Mucosa of descending colon (tissue), 3 donors: ENCODE data around the gene ZNF546. TPM values are rescaled to one million over a fixed set of nuclear protein-coding genes. Genes with fewer than 3 reads are reported as not detected.
A peak's percentile ranks its signal among the peaks of the same experiment; 100 is the strongest.

Experiments used
- ATAC-seq: fragments of 200-7000 bp; cut with Tn5 transposase; one replicate; pipeline ENCODE4 v1.9.1; 2020; ENCODE audit warnings: mild to moderate bottlenecking, moderate library complexity
- DNase-seq, 3 donors: peaks; one replicate each; pipeline ENCODE4 v3.0.0-alpha.2; 2020
- H3K36me3 ChIP-seq: fragments of 200-600 bp; one replicate; pipeline ENCODE4 v1.8.0; 2021; ENCODE audit warnings: low read depth, mild to moderate bottlenecking
- H3K4me1 ChIP-seq: fragments of 200-600 bp; one replicate; pipeline ENCODE4 v1.8.0; 2021; ENCODE audit warnings: low read depth, mild to moderate bottlenecking
- H3K4me3 ChIP-seq: fragments of 200-600 bp; one replicate; pipeline ENCODE4 v1.8.0; 2021; ENCODE audit warnings: mild to moderate bottlenecking
- H3K9me3 ChIP-seq: fragments of 200-600 bp; one replicate; pipeline ENCODE4 v1.8.0; 2021; ENCODE audit warnings: mild to moderate bottlenecking
- intact Hi-C, 2 donors: fragments of 100-400 bp; cut with DNase I in 1 of 2; cut with micrococcal nuclease in 1 of 2; formaldehyde crosslinking; loops; one replicate each; pipeline versions ENCODE4 v1.11.0 to v1.11.1; 2022; cut with DNase I, micrococcal nuclease
- total RNA-seq, 3 donors: library from RNA; stranded (reverse); fragmentation: NEBNext Ultra II Directional in 2 of 3; extraction: Animal tissue kit (Norgen Biotek cat#: 25700) in 2 of 3; gene quantifications; one replicate each; pipeline versions ENCODE4 v1.2.1 to v1.2.4, GENCODE V29; 2021 to 2023
- TF ChIP-seq, protein P1 (sequence below): fragments of 200-600 bp; IDR thresholded peaks from one replicate; pipeline ENCODE4 v1.8.0; 2022; ENCODE audit warnings: antibody characterized with exemption, mild to moderate bottlenecking
- donor health status: DM: no; HTN: no; CAD: no; lungs with moderate emphysema.
- donor health status: DM: no; HTN: no; CAD: no.
- donor health status: DM: no; HTN: yes; CAD: no.

The ZNF546 gene
- total RNA-seq, 3 donors from 2014 or later = 2.3 to 10.2 (median 2.9) TPM

DNA sequence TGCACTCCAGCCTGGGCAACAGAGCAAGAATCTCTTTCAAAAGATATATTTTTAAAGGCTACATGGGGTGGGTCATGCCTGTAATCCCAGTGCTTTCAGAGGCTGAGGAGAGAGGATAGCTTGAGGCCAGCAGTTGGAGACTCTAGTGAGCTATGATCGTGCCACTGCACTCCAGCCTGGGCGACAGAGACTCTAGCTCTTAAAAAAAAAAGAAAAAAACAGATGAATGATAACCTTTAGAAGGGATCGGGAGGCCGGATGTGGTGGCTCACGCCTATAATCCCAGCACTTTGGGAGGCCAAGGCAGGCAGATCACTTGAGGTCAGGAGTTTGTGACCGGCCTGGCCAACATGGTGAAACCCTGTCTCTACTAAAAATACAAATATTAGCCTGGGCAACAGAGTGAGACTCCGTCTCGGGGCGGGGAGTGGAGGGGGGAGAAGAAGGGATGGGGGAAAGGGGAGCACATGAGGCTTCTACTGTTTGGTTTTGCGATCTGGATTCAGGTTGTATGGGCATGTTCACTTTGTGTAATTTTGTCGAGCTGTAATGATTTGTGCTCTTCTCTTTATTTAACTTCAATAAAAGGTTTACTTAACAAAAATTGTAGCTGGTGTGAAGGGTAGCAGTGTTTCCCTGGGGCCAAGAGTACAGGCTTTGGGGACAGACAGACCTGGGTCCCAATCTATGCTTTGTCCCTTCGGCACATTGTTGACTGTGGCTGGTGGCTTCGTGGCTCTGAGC, 27.0 kb upstream of the ZNF546 start:
- ATAC-seq (no peak), DNase-seq (no peak)
- intact Hi-C loops = no loop called here
- Histone ChIP-seq H3K9me3 (no peaks in the 10 kb centered on the region), H3K4me1 (peaks cover 6% of the 10 kb centered on the region), H3K36me3 (peaks cover 11% of the 10 kb centered on the region), H3K4me3 (no peak overlapping the region)
- TF ChIP-seq, protein P1, sequence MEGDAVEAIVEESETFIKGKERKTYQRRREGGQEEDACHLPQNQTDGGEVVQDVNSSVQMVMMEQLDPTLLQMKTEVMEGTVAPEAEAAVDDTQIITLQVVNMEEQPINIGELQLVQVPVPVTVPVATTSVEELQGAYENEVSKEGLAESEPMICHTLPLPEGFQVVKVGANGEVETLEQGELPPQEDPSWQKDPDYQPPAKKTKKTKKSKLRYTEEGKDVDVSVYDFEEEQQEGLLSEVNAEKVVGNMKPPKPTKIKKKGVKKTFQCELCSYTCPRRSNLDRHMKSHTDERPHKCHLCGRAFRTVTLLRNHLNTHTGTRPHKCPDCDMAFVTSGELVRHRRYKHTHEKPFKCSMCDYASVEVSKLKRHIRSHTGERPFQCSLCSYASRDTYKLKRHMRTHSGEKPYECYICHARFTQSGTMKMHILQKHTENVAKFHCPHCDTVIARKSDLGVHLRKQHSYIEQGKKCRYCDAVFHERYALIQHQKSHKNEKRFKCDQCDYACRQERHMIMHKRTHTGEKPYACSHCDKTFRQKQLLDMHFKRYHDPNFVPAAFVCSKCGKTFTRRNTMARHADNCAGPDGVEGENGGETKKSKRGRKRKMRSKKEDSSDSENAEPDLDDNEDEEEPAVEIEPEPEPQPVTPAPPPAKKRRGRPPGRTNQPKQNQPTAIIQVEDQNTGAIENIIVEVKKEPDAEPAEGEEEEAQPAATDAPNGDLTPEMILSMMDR = no peak

DNA sequence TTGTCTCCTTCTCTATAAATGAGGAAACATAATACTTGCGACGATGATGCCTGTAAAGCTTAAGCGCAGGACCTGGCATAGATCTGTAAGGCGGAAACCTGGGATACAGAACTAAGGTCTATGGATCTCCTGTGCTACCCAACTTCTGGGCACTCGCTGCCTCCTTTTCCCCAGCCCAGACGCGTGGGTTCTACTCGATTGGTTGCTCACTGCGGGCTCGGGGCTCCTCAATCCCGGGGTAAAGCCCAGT, 26.5 kb upstream of the ZNF546 start:
- TF ChIP-seq, protein P1 = no peak
- Histone ChIP-seq H3K9me3 (no peaks in the 10 kb centered on the region), H3K4me1 (peaks cover 6% of the 10 kb centered on the region), H3K4me3 (peak overlapping the region; percentile 52), H3K36me3 (peaks cover 15% of the 10 kb centered on the region)
- intact Hi-C loops = no loop called here
- ATAC-seq (peak; percentile 49), DNase-seq (no peak)

DNA sequence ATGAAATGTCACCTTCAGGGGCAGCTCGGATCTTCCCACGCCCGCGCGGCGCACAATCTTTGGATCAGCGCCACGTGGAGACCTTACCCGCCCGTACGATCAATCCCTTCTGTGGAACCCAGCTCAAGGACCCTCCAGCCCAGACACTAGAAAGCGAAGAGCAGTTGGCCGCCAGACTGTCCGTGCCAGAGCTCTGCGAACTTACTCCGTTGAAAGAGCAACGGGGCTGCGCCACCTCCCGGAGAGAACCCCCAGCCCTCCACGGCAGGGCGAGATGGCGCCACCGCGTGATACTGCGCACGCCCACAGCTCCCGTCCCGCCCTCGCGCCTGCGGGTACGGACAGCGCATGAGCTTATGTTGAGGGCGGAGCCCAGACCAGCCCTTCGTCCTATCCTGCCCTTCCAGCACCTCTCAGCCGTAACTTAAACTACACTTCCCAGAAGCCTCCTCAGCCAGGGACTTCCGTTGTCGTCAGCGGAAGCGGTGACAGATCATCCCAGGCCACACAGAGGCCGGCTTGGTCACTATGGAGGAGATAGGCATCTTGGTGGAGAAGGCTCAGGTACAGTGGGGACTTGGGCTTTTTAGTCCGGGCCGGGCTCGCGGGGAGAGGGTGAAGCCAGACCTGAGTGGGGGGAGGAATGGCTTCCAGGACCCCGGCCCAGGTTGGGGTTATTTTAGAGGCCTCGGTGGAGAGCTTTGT, 26.0 kb upstream of the ZNF546 start, which contains the start of gene PSMC4:
Gene PSMC4, plus strand, starts transcription at position 491 of the 705 bp plus-strand sequence. Its CDS starts 38 bp downstream, at position 529.
- H3K4me1 ChIP-seq = peaks cover 6% of the 10 kb centered on the region
- peak; percentile 97 for ATAC-seq
- peak; percentile 98 to 99 (median 99) for DNase-seq
- TF ChIP-seq, protein P1 = peak; percentile 86
- H3K4me3 ChIP-seq = peak within 1 kb of the TSS; percentile 52
- H3K9me3 ChIP-seq = no peaks in the 10 kb centered on the region
- intact Hi-C loops = no loop called here
- H3K36me3 ChIP-seq = peaks cover 15% of the 10 kb centered on the region

DNA sequence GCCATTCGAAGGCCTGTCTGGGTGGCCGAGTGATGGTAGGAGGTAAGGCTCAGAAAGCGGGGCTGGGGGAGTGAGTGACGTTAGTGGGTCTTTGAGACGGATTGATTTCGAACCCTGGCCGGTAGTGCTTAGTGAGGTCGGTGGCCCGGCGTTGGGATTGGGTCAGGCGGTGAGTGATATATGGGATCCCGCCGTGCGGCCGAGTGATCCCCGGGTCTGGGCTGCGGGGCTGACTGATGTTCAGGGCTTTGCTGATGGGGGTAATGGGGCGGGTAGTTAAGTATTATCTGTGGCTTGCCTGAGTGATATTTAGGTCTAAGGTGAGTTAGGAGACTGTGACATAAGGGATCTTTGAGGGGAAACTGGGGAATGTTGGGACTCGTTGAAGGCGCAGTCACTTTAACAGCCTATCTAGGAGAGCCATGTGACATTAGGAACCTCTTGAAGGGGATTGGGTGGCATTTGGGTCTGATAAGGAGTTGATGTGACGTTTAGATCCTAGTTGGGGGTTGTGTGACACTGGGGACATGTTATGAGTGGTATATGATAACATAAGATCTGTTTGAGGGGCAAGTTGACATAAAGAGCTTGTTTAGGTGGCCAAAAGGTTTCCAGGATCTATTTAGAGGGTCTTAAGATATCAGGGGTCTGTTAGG, 25.4 kb upstream of the ZNF546 start:
- TF ChIP-seq, protein P1 = no peak
- no peak for ATAC-seq
- Histone ChIP-seq H3K4me3 (peak overlapping the region; percentile 52), H3K4me1 (peaks cover 6% of the 10 kb centered on the region), H3K9me3 (no peaks in the 10 kb centered on the region), H3K36me3 (peaks cover 15% of the 10 kb centered on the region)
- intact Hi-C loops = no loop called here
- DNase-seq = peak in 1 of 3 donors; percentile 65

DNA sequence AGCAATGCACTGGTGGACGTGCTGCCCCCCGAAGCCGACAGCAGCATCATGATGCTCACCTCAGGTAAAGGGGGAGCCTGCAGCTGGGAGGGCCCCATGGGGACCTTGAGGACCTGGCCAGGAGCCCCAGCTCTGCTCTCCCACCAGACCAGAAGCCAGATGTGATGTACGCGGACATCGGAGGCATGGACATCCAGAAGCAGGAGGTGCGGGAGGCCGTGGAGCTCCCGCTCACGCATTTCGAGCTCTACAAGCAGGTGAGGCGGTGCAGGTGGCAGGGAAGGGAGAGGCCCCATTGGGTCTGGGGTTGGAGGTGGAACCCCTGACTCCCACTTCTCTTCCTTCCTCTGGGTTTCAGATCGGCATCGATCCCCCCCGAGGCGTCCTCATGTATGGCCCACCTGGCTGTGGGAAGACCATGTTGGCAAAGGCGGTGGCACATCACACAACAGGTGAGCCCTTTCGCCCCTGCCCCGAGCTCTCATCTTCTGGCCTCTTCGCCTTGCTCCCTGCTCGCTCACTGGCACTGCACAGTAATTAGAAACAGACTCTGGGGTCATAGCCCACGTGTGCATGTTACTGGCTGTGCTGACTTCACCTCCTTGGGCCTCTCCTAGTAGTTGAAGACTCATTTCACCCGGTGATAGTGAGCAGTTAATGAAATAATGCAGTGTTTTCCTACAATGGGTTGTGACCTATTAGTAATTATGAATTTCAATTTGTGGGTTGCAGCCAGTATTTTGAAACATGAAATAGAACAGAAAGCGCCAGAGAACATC, 22.3 kb upstream of the ZNF546 start:
- Histone ChIP-seq H3K9me3 (no peaks in the 10 kb centered on the region), H3K4me1 (peaks cover 6% of the 10 kb centered on the region), H3K36me3 (peaks cover 15% of the 10 kb centered on the region), H3K4me3 (no peak overlapping the region)
- TF ChIP-seq, protein P1 = no peak
- intact Hi-C loops = no loop called here
- no peak for ATAC-seq
- DNase-seq = no peak
